Vagina (tissue), 2 donors: ENCODE results near the gene UBE4B. TPM values are rescaled to one million over a fixed set of nuclear protein-coding genes. Genes with fewer than 3 reads are reported as not detected.

ENCODE experiments used
- DNase-seq, 2 donors: peaks; one replicate each; pipeline ENCODE4 v3.0.0-alpha.2; 2017; ENCODE audit errors: extremely low spot score in 2 of 2
- H3K27ac ChIP-seq: fragments of 200-600 bp; sonication (generic); one replicate; pipeline ENCODE4 v1.5.1; 2019
- H3K27me3 ChIP-seq: fragments of 200-600 bp; sonication (generic); one replicate; pipeline ENCODE4 v1.5.1; 2019
- H3K36me3 ChIP-seq, 2 donors: fragments of 200-600 bp; sonication (generic); one replicate each; pipeline ENCODE4 v1.5.1; 2017 to 2019
- H3K4me1 ChIP-seq: fragments of 200-600 bp; sonication (generic); one replicate; pipeline ENCODE4 v1.5.1; 2019
- H3K4me3 ChIP-seq, 2 donors: fragments of 200-600 bp; sonication (generic); 1 replicate in 1 of 2; 2 replicates in 1 of 2; pipeline ENCODE4 v1.5.1; 2016 to 2019
- H3K9me3 ChIP-seq: fragments of 200-600 bp; sonication (generic); one replicate; pipeline ENCODE4 v1.5.1; 2019
- POLR2A ChIP-seq, 2 donors: fragments of 450-650 bp; IDR thresholded peaks; one replicate each; pipeline ENCODE4 v1.6.1; 2017; ENCODE audit warnings: antibody characterized with exemption in 2 of 2, mild to moderate bottlenecking in 2 of 2, moderate library complexity in 2 of 2
- POLR2AphosphoS5 ChIP-seq, 2 donors: sonication (generic); formaldehyde crosslinking; IDR thresholded peaks; one replicate each; pipeline ENCODE4 v1.9.0; 2017; ENCODE audit warnings: antibody characterized with exemption in 2 of 2, mild to moderate bottlenecking in 2 of 2, low read depth in 1 of 2; ENCODE audit not compliant: insufficient read depth in 1 of 2
- intact Hi-C: fragments of 100-400 bp; cut with DNase I; formaldehyde crosslinking; loops from one replicate; pipeline ENCODE4 v1.15.1; 2023
- total RNA-seq: library from RNA; depleted of rRNA; stranded (reverse); fragments of >200 nt; gene quantifications from one replicate; pipeline ENCODE4 v1.2.3, GENCODE V29; 2016
- TF ChIP-seq, protein P1 (sequence below), 3 experiments: fragments of 450-650 bp in 2 of 3; fragments of 200-600 bp in 1 of 3; sonication (generic) in 1 of 3; IDR thresholded peaks; one replicate each; pipeline ENCODE4 v1.5.1; 2017 to 2019; ENCODE audit warnings: antibody characterized with exemption in 3 of 3, mild to moderate bottlenecking in 2 of 3, moderate library complexity in 2 of 3

UBE4B gene
- total RNA-seq, 1 donor from 2014 or later: 51.1 TPM

DNA sequence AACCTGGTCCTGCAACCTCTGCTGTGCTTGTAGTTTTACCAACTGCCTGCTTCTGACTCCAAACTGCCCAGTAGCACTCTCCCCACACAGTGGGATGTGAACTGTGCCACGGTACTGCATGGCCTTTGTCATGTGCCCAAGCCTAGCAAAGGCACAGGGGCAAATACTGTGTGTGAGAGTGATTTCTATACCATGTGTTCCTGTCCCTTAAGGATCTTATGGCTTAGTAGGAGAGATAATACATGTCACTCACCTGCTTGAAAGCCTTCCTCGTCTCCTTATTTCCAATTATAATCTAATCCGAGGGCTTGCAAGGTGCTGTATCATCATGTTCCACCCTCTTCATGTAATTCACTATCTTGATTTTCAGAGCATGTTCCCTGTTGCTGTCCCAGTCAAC lies 51.3 kb downstream of the UBE4B start:
- Histone ChIP-seq H3K27me3 (no peaks in the 10 kb centered on the region), H3K4me1 (peaks cover 14% of the 10 kb centered on the region), H3K4me3 (no peak overlapping the region), H3K36me3 (no peaks in the 10 kb centered on the region), H3K27ac (no peak overlapping the region), H3K9me3 (no peaks in the 10 kb centered on the region)
- DNase-seq: no peak
- TF ChIP-seq, protein P1, sequence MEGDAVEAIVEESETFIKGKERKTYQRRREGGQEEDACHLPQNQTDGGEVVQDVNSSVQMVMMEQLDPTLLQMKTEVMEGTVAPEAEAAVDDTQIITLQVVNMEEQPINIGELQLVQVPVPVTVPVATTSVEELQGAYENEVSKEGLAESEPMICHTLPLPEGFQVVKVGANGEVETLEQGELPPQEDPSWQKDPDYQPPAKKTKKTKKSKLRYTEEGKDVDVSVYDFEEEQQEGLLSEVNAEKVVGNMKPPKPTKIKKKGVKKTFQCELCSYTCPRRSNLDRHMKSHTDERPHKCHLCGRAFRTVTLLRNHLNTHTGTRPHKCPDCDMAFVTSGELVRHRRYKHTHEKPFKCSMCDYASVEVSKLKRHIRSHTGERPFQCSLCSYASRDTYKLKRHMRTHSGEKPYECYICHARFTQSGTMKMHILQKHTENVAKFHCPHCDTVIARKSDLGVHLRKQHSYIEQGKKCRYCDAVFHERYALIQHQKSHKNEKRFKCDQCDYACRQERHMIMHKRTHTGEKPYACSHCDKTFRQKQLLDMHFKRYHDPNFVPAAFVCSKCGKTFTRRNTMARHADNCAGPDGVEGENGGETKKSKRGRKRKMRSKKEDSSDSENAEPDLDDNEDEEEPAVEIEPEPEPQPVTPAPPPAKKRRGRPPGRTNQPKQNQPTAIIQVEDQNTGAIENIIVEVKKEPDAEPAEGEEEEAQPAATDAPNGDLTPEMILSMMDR (IDR thresholded peaks at IDR 0.05): no peak
- TF ChIP-seq POLR2AphosphoS5 (IDR thresholded peaks at IDR 0.05; ENCODE audit: insufficient read depth in 1 of 2, low read depth in 1 of 2): no peak
- TF ChIP-seq POLR2A (IDR thresholded peaks at IDR 0.05): no peak
- intact Hi-C loops: no loop called here

DNA sequence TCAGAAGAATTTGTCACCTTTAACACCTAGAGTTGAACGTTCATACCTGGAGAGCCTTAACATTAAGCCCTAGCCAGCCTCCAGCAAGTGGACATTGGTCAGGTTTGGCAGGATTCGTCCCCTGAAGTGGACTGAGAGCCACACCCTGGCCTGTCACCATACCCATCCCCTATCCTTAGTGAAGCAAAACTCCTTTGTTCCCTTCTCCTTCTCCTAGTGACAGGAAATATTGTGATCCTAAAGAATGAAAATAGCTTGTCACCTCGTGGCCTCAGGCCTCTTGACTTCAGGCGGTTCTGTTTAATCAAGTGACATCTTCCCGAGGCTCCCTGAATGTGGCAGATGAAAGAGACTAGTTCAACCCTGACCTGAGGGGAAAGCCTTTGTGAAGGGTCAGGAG lies 52.3 kb downstream of the UBE4B start:
- Histone ChIP-seq H3K27me3 (no peaks in the 10 kb centered on the region), H3K36me3 (no peaks in the 10 kb centered on the region), H3K4me3 (no peak overlapping the region), H3K27ac (no peak overlapping the region), H3K9me3 (no peaks in the 10 kb centered on the region), H3K4me1 (peaks cover 14% of the 10 kb centered on the region)
- TF ChIP-seq, protein P1 (IDR thresholded peaks at IDR 0.05): no peak
- TF ChIP-seq POLR2A (IDR thresholded peaks at IDR 0.05) (no peak), POLR2AphosphoS5 (IDR thresholded peaks at IDR 0.05; ENCODE audit: insufficient read depth in 1 of 2, low read depth in 1 of 2) (no peak)
- intact Hi-C loops: no loop called here
- no peak for DNase-seq

DNA sequence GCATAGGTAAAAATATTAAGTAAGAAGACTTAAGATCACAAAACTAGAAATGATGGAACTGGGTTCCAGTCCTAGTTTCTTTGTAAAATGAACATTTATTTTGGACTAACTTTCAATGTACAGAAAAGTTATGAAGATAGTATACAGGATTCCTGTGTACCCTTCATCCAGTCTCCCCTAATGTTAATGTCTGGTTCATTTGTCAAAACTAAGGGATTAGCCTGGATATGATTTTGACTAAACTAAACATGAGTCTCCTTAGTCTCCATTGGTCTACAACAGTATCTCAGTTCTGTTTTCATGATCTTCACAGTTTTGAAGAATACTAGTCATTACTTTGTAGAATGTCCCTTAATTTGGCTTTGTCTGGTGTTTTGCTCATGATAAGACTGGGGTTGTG lies 54.5 kb downstream of the UBE4B start:
- no peak for DNase-seq
- H3K4me3 ChIP-seq: no peak overlapping the region
- H3K27ac ChIP-seq: no peak overlapping the region
- peaks cover 14% of the 10 kb centered on the region for H3K4me1 ChIP-seq
- no peak for TF ChIP-seq POLR2AphosphoS5 (IDR thresholded peaks at IDR 0.05; ENCODE audit: insufficient read depth in 1 of 2, low read depth in 1 of 2)
- TF ChIP-seq, protein P1 (IDR thresholded peaks at IDR 0.05): no peak
- TF ChIP-seq POLR2A (IDR thresholded peaks at IDR 0.05): no peak
- H3K27me3 ChIP-seq: no peaks in the 10 kb centered on the region
- intact Hi-C loops: no loop called here
- H3K36me3 ChIP-seq: no peaks in the 10 kb centered on the region
- no peaks in the 10 kb centered on the region for H3K9me3 ChIP-seq

DNA sequence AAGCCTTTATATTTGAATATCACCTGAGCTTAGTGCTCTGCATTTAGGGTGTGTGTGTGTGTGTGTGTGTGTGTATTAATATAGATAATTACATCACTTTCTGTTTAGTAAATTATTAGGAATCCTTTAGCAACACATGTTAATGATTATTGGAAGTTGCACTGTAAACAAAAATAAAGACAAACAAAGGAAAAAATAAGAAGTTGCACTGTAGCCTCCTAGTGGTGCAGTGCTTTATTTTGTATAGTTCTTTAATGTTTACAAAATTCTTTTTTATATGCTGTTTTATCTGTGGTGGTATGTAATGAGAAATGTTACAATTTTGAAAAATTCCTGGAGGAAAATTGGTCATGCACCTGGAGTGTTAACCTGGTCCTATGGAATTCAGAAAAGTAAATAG lies 69.2 kb downstream of the UBE4B start:
- intact Hi-C loops: no loop called here
- Histone ChIP-seq H3K27me3 (no peaks in the 10 kb centered on the region), H3K9me3 (no peaks in the 10 kb centered on the region), H3K27ac (no peak overlapping the region), H3K4me3 (no peak overlapping the region), H3K36me3 (peaks cover 0 to 45% of the 10 kb centered on the region in 2 donors), H3K4me1 (peaks cover 15% of the 10 kb centered on the region)
- DNase-seq: no peak
- TF ChIP-seq, protein P1 (IDR thresholded peaks at IDR 0.05): no peak
- TF ChIP-seq POLR2AphosphoS5 (IDR thresholded peaks at IDR 0.05; ENCODE audit: insufficient read depth in 1 of 2, low read depth in 1 of 2) (no peak), POLR2A (IDR thresholded peaks at IDR 0.05) (no peak)

DNA sequence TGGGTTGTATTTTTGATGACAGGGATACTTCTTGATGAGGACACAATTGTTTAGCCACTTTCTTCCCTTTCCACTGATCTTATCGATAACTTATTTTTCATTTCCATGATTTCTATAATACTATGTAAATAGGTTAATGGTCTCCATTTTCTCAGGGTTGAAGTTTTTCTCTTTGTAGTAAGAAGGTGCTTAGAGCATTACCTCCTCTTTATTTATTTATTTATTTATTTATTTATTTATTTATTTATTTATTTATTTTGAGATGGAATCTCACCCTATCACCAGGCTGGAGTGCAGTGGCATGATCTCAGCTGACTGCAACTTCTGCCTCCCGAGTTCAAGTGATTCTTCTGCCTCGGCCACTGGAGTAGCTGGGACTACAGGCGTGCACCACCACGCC lies 70.4 kb downstream of the UBE4B start:
- intact Hi-C loops: no loop called here
- H3K4me3 ChIP-seq: no peak overlapping the region
- no peak for DNase-seq
- no peak overlapping the region for H3K27ac ChIP-seq
- H3K9me3 ChIP-seq: no peaks in the 10 kb centered on the region
- H3K36me3 ChIP-seq: peaks cover 0 to 46% of the 10 kb centered on the region in 2 donors
- TF ChIP-seq POLR2AphosphoS5 (IDR thresholded peaks at IDR 0.05; ENCODE audit: insufficient read depth in 1 of 2, low read depth in 1 of 2): no peak
- TF ChIP-seq POLR2A (IDR thresholded peaks at IDR 0.05): no peak
- TF ChIP-seq, protein P1 (IDR thresholded peaks at IDR 0.05): no peak
- H3K27me3 ChIP-seq: no peaks in the 10 kb centered on the region
- H3K4me1 ChIP-seq: peaks cover 28% of the 10 kb centered on the region
